22Rv1 (cell line): ENCODE results near the gene MSANTD1.

Experiments
- CTCF ChIP-seq: fragments of 450-650 bp; IDR thresholded peaks from 2 replicates; pipeline ENCODE4 v1.5.1; 2017; ENCODE audit warnings: mild to moderate bottlenecking
- ZFX ChIP-seq: fragments of 450-650 bp; IDR thresholded peaks from 2 replicates; pipeline ENCODE4 v1.6.1; 2017; ENCODE audit warnings: antibody characterized with exemption, borderline replicate concordance

GRCh38 chr4:3247399-3248177 lies 1.4 kb upstream of the MSANTD1 start:
- no peak for TF ChIP-seq CTCF
- no peak for TF ChIP-seq ZFX
